ENCODE measurements around the gene PIGQ. TPM values are rescaled to one million over a fixed set of nuclear protein-coding genes. Genes with fewer than 3 reads are reported as not detected.
A peak's percentile ranks its signal among the peaks of the same experiment; 100 is the strongest.

PIGQ gene
- total RNA-seq, 1 donor from 2014 or later = 20.2 TPM

DNA sequence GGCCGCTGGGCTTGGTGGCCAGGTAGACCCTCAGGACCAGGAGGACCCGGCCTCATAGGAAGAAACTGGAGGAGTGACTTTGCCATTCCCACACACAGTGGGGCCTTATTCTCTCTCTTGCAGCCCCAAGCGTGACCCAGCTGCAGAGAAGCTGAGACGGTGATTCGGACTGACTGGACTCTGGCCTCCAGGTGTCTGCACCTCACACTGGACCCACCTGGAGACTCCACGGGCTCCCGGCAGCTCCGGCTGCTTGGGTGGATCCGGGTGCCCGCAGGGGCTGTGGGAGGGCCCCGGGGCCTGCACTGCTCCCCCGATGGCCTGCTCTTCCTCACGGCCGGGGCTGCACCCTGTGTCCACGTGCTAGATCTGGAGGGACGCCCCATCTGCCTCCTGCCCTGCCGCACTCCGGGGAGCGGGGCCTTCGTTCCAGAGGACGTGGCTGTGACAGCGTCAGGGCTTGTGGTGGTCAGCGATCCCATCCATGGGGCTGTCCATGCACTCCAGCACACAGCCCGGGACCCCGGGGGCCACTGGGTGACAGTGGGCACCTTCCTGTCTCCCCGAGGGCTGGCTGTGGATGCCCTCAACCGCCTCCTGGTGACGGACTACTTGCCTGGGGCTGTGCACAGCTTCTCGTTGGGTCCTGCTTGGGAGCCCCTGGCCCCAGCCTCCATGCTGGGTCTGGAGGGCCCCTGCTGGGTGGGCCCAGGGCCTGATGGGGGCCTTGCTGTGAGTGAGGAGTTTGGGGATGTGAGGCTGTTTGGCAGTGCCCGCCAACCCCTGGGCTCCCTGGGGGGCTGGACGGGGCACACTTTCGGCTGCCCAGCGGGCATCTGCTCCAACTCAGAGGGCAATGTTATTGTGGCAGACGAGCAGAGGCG lies 2.2 kb upstream of the PIGQ start:
- no peak for DNase-seq (ENCODE audit: low read depth in 2 of 2)

GRCh38 chr16:568401-569258 lies 1.1 kb upstream of the PIGQ start:
- DNase-seq (ENCODE audit: low read depth in 2 of 2) = no peak

GRCh38 chr16:572865-573650 lies 3.3 kb downstream of the PIGQ start:
- no peak for DNase-seq (ENCODE audit: low read depth in 2 of 2)

DNA sequence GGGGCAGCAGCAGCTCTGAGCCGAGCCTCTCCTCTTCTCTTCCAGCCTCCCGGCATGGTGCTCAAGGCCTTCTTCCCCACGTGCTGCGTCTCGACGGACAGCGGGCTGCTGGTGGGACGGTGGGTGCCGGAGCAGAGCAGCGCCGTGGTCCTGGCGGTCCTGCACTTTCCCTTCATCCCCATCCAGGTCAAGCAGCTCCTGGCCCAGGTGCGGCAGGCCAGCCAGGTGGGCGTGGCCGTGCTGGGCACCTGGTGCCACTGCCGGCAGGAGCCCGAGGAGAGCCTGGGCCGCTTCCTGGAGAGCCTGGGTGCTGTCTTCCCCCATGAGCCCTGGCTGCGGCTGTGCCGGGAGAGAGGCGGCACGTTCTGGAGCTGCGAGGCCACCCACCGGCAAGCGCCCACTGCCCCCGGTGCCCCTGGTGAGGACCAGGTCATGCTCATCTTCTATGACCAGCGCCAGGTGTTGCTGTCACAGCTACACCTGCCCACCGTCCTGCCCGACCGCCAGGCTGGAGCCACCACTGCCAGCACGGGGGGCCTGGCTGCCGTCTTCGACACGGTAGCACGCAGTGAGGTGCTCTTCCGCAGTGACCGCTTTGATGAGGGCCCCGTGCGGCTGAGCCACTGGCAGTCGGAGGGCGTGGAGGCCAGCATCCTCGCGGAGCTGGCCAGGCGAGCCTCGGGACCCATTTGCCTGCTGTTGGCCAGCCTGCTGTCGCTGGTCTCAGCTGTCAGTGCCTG lies 4.4 kb downstream of the PIGQ start:
- DNase-seq (ENCODE audit: low read depth in 2 of 2) = no peak

DNA sequence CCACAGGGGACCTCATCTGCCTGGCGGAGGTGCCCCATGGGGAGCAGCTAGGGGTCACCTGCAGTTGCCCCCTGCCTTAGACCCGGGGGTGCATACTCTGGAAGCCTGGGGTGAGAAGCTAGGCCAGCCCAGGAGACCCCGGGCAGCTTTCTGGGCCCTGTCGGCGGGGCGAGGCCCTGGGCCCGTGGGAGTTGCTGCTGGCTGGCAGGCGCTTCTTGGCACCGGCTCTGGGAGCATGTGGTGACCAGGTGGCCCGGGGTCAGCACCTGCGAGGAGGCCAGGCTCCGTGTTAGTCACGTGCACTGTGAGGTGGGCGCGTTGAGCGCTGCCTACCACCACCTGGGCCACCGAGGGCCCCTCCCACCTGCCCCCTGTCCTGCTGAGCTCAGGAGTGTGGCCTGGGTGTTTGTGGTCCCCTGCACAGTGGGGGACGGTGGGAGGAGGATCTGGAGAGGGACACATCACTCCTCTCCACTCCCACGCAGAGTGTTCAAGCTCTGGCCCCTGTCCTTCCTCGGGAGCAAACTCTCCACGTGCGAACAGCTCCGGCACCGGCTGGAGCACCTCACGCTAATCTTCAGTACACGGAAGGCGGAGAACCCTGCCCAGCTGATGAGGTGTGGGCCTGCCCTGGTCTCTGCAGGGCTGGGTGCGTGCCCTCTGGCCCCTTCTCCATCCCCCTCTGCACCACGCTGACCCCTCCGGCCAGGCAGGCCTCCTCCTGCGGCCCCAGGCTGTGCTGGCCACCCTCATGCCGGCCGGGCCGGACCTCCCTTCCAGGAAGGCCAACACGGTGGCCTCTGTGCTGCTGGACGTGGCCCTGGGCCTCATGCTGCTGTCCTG lies 5.8 kb downstream of the PIGQ start:
- DNase-seq (ENCODE audit: low read depth in 2 of 2) = no peak

DNA sequence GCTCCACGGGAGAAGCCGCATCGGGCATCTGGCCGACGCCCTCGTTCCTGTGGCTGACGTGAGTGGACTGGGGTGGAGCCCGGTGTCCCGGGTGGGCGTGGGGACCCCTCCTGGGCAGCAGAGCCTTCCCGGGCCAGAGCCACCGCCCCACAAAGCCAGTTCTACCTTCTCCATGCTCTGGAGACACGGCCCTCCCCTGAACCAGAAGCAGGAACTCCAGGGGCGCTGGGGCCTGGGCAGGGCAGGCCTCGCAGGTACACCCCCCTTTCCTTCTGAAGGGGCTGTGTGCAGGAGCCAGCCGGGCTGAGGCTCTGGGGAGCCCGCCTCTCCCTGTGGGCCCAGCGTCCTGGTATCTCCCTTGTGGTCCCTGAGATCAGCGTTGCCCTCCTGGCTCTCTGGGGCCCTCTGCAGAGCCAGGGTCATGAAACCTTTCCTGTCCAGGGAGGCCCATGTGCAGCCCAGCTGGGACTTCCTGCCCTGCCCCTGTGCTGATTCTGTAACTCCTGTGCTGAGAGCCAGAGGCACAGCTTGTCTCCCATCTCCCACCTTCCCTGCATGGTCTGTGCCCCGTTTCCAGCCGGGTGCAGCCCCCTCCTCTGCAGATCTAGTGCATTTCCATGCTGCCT lies 6.5 kb downstream of the PIGQ start:
- peak in 1 of 2 donors; percentile 33 for DNase-seq (ENCODE audit: low read depth in 2 of 2)

- DNase-seq (ENCODE audit: low read depth in 2 of 2) = peak in 1 of 2 donors; percentile 27
These were observed 7.0 kb downstream of the PIGQ start for GRCh38 chr16:576823-577201.

- DNase-seq (ENCODE audit: low read depth in 2 of 2) = no peak
These were observed 8.0 kb downstream of the PIGQ start for GRCh38 chr16:577796-578195.

DNA sequence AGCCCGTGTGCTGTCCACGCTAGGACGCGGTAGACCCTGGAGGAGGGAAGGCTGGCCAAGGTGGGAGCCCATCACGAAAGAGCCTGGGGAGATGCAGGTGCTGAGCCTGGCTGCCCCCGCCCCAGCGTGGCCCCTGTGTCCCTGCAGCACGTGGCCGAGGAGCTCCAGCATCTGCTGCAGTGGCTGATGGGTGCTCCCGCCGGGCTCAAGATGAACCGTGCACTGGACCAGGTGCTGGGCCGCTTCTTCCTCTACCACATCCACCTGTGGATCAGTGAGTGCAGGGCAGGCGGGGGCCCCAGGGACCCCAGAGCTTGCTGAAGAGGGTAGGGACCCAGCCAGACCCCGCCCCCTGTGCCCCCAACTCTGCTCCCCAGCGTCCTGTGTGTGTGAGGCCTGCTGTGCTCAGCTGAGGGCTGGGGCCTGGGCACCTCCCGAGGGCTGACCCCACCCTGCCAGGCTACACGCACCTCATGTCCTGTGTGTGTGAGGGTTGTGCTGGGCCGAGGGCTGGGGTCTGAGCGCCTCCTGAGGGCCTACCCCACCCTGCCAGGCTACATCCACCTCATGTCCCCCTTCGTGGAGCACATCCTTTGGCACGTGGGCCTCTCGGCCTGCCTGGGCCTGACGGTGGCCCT lies 8.6 kb downstream of the PIGQ start:
- no peak for DNase-seq (ENCODE audit: low read depth in 2 of 2)

GRCh38 chr16:578870-579405 lies 9.2 kb downstream of the PIGQ start:
- DNase-seq (ENCODE audit: low read depth in 2 of 2) = peak; percentile 84 to 85

- DNase-seq (ENCODE audit: low read depth in 2 of 2) = no peak
These were observed 10.6 kb downstream of the PIGQ start for GRCh38 chr16:580141-580945.

DNA sequence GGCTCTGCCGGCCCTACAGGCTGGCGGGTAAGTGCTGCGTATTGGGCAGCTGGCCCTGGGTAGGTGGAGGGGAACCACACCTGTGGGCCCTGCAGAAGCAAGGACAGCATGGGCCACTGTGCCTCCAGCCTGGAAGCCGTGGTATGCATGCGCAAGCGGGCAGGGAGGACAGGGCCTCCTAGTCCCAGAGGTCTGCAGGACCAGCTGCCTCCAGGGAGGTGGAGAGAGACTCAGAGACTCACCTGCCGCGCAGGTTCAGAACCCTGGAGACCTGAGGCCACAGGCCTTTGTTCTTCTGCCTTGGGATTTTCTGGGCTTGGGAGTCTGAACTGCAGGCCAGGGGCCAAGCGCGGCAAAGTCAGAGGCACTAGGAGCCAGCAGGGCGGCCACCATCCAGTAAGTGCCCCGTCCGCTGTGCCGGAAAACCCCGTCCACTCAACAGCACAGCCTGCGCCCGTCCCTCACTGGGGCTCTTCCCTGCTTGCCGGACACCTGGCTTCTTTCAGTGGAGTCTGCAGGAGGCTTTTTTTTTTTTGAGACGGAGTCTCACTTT lies 11.3 kb downstream of the PIGQ start:
- no peak for DNase-seq (ENCODE audit: low read depth in 2 of 2)

DNA sequence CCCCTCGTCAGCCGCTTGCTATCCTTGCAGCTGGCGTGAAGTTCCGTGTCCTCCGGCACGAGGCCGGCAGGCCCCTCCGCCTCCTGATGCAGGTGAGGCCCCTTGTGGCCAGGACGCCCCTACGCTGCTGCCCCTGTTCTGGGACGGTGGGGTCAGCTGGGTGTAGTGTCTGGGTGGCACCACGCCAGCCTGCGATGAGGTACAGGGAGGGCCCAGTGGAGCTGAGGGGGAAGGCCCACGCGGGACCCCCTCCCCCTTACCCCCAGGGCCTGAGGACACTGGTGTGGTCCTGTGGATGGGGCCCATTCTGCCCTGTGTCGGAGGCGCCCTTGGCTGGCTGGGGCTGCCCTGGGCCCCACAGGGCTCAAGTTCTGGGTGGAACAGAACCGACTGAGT lies 12.4 kb downstream of the PIGQ start:
- no peak for DNase-seq (ENCODE audit: low read depth in 2 of 2)

- DNase-seq (ENCODE audit: low read depth in 2 of 2) = no peak
These were observed 13.0 kb downstream of the PIGQ start for GRCh38 chr16:582614-583331.

GRCh38 chr16:583470-583814 lies 13.7 kb downstream of the PIGQ start:
- no peak for DNase-seq (ENCODE audit: low read depth in 2 of 2)

GRCh38 chr16:583815-584591 lies 14.2 kb downstream of the PIGQ start:
- no peak for DNase-seq (ENCODE audit: low read depth in 2 of 2)
